ENCODE results near the gene GIMAP2.
"Not testable (repeated sequence)": the region's sequence is repeated elsewhere in the genome, so short reads cannot be mapped to it uniquely, and the experiment has no call there.

The GIMAP2 gene

GRCh38 chr7:150685219-150686029 is at the start of gene GIMAP2:
TSS of gene GIMAP2 (plus strand) at chr7:150685706. CDS start at chr7:150687060, 1,354 bp downstream.
- no peak for DNase-seq

DNA sequence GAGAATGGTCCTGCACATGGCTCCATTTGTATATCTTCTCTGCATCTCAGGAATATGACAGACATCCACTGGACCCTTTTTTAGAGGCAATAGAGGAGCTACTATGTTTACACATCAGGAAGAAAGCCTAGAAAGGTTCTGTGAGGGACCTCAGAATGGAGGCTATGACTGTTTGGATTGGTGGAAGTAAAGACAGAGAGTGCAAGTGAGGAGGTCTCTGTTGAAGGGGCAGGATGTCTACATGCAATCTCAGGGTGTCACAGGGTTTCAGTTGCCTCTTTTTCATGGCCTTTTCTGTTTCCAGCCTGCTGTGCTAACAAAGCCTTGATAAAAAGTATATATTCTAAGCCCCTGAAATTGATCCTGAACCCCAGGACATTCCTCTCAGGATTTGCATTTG is 43.7 kb upstream of the GIMAP2 start:
- no peak for DNase-seq

DNA sequence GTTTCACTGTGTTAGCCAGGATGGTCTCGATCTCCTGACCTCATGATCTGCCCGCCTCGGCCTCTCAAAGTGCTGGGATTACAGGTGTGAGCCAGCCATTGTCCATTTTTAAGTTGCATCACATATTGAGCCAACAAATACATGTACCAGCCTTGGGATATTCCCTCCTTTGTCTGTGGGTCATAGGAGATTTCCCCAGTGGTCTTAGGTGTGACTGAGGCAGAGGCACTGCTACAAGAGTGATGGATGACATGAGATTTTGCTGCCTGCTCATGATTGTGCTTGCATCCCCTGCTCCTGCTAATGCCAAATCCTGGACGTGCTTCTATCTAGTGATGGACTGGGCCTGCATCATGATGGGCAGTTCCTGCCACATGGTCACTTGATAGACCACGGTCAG is 42.6 kb upstream of the GIMAP2 start:
- DNase-seq = no peak

DNA sequence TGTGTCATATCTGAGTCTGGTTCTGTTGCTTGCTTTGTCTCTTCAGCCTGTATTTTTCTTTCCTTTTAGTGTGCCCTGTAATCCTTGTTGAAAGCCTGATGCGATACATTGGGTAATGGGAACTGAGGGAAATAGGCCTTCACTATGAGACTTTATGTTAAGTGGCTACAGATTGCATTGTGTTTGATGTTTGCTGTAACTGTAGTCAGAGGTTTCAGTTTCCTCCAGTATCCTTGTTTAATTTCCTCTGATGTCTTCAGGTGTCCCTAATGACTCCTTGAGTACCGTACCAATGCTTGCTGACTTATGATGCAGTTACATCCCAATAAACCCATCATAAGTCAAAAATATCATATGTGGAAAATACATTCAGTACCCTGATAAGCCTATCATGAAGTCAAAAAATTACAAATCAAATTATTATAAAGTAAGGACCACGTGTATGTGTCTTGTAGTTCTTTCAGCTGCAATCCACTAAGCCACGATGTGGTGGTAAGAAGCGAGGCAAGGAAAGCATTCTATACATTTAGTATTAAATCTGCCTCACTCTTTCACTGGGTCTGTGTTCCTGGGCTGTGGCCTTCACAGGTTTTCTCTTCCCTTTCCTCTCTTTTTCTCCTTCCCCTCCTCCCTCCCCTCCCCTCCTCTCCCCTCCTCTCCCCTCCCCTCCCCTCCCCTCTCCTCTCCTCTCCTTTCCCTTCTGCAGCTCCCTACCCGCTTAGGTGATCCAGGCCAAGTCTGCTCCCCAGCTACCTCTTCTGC is 40.1 kb upstream of the GIMAP2 start:
- DNase-seq = no peak

DNA sequence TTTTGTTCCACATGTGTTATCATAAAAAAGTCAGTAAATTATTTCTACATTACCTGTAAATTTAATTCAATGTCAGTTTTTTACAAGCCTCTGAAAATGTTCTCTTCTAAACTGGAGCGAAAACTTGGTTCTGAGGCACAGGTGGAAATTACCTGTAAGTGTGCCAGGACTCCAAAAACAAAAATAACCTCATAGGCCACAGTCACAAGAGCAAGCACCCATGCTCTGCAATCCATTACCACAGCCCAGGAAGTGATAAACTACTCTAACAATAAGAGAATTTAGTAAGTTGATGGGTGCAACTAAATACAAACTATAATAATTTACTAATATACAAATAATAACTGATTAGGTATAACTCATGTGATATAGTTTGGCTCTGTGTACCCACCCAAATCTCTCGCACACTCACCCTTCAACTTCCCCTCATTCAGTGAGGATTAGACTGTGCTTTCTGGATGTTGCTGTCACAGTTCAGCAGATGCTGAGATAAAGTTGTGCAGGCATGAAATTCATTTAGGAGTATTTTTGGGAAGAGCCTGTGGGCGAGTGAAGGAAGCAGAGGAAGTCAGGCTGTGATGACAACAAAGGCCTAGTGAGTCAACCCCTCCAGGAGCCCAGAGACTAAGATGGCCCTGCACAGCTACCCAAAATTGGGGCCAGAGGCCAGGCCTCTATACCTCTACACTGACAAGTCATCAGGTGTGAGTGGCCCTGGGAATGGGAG is 37.0 kb upstream of the GIMAP2 start:
- DNase-seq = no peak

DNA sequence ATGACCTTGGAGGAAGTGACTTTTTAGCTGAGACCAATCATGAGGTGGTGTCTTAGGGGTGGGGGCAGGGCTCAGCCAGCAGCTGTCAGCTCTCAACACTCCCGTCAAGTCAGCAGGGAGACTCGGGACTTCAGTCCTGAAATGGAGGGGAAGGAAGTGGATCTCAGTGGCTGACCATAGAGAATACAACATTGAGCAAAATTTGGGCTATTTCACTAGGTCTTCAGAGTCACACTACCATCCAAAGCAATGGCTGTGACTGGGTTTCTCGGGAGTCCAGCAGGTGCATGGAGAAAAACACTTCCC is 36.5 kb upstream of the GIMAP2 start:
- no peak for DNase-seq

GRCh38 chr7:150654692-150655091 is 30.8 kb upstream of the GIMAP2 start:
- DNase-seq = no peak

- DNase-seq = no peak
Observed at GRCh38 chr7:150656047-150656446, 29.5 kb upstream of the GIMAP2 start.

- no peak for DNase-seq
Observed at GRCh38 chr7:150657526-150657925, 28.0 kb upstream of the GIMAP2 start.

DNA sequence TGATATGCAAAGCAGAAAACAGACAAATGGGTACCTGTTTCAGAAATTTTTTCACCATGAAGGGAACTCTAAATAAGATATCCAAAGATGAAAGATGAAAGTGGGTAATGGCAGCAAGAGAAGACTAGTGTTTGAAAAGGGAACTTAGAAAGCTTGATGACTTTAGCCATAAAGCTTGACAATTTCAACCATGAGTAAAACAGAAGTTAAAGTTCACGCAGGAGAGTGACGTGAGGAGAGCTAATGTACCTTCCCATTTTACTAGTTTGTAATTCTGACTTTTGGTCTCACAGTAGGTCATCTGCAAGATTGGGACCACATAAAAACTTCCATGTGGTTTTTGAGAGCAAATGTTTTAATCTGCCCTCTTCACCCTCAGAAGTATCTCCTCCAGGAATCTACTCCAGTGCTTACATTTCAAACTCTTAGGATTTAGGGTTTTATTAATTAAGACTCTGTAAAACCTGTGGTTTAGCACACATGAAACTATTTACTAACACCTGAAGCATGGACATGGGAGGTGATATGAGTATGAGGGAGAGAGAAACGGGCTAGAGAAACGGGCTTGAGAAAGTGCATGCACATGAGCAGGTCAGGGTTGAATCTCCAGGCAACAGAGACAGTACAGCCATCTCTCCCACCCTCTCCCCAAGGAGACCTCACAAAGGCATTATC is 24.4 kb upstream of the GIMAP2 start:
- no peak for DNase-seq

GRCh38 chr7:150662821-150663220 is 22.7 kb upstream of the GIMAP2 start:
- DNase-seq = not testable (repeated sequence)

DNA sequence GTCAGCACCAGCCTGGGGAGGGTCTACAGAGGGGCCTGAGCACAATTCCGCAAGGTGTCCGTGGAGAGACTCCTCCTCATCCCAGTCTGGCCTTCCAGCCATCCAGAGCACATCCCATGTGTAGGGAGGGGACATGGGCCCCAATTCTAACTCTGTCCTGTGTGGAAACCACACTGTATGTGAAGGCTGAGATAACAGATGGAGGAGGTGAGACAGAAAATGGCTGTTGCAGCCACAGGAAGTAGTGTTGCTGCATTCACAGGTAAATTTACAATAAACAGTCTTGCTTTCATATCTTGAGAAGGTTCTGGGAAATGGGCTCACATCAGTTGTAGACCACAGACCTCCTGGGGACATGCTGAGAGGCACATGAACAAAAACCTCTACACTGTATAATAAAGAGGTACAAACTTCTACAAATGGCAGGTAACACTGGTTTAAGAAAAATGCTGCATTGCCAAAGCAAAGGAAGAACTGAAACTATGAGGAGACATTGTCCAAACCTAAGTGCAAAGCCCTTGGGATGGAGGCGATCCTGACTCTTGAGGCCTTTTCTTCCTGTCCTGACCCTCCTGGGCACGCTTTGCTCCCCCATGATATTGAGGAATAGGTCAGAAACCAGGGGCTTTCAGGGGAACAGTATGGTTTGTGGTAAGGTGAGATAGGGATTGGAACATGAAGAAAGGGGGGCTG is 21.6 kb upstream of the GIMAP2 start:
- DNase-seq = no peak

- peak; percentile 76 for DNase-seq
Observed at GRCh38 chr7:150665089-150665748, 20.3 kb upstream of the GIMAP2 start.

DNA sequence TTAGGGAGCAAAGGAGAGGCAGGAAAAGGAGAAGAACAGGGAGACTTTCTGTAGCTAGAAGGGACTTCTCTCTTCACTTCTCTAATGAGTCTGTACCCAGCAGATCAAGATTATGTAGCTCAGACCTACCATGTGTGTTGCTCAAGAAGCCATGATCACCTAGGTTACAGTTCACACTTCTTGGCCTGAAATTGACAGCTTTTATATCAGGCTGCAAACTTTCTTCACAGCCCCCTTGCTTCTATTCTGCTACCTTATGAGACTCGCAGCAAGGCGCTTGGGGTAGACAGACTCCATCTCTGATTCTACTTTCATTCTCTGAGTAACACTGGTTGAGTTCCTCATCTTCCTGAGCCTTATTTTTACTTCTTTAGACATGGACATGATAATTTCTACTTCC is 19.6 kb upstream of the GIMAP2 start:
- DNase-seq = no peak

DNA sequence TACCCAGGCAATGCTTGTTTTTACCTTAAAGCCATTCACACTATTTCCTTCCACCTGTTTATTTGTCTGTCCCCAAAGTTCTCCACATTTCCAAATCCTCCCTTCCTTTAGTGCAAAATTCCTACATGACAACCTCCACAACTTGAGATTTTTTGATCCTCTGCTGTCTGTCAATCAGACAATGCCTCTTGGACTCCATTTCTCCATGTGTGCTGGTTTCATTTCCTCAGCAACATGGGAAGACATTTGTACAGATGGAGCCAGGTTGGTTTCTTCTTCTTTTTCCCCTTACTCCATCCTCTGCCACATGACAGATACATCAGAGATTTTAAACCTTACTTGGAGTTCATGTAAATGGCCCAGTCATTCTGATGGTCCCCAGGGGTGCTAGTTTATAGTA is 19.1 kb upstream of the GIMAP2 start:
- DNase-seq = no peak

- peak; percentile 67 for DNase-seq
Observed at GRCh38 chr7:150668472-150668911, 17.0 kb upstream of the GIMAP2 start.

DNA sequence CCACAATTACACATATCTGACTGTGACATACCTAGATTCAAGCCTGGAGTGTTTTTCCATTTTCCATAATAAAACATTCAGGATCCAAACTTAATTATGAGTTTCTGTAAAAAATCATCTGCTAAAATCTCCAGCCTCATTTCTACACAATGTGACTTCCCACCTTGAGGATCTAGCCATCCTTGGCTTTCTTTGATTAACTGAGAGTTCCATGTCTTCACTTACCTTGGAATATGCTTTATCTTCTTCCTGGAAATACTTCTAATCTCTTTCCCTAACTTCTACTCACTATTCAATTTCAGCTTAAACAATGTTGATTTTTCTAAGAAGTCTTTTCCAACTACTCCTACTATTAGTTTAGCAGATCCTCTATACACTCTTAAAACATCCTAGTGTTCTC is 16.5 kb upstream of the GIMAP2 start:
- no peak for DNase-seq

DNA sequence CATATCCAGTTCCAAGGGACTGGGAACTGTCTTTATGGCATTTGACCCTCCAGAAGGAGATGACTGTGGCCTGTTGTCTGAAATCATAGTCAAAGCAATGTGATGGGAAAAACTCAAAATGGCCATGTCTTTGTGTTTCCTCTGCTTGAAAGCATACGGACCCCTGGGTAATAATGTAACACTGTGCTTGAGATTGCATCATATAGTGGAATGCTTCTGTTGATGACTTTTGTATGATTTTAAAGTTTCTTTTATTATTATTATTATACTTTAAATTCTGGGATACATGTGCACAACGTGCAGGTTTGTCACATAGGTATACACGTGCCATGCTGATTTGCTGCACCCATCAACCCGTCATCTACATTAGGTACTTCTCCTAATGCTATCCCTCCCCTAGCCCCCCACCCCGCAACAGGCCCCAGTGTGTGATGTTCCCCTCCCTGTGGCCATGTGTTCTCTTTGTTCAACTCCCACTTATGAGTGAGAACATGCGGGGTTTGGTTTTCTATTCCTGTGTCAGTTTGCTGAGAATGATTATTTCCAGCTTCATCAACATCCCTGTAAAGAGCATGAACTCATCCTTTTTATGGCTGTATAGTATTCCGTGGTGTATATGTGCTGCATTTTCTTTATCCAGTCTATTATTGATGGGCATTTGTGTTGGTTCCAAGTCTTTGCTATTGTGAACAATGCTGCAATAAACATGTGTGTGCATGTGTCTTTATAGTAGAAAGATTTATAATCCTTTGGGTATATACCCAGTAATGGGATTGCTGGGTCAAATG is 13.5 kb upstream of the GIMAP2 start:
- not testable (repeated sequence) for DNase-seq

DNA sequence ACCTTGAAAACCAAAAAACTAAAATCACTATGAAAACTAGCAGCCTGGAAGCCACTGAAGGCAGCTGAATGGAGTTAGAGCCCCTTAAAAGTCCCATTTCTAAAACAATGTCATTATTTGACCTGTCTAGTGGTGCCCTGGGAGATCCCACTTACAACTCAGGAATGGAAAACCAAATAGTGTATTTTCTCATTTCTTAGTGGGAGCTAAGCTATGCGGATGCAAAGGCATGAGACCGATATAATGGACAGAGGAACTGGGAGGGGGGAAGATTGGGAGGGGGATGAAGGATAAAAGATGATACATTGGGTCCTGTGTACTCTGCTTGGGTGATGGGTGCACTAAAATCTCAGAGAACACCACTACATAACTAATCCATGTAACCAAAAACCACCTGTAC is 9.8 kb upstream of the GIMAP2 start:
- no peak for DNase-seq

DNA sequence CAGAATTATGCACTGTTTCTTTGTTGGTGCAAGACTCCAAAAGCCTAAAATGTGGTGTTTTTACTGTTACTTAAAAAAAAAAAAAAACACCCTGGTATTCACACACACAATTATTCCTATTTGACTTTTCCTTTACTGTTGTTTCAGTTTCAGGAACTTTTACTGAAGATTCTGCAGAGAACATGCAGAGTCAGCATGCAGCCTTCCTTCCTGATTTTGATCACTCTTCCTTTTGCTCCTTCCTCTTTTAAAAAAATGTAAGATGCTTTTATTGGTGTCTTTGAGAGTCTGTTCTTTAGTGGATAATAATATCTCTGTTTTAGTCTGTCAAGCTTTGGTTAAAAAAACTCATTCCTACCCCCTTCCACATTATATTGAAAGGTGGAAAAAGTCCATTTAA is 9.2 kb upstream of the GIMAP2 start:
- DNase-seq = not testable (repeated sequence)

DNA sequence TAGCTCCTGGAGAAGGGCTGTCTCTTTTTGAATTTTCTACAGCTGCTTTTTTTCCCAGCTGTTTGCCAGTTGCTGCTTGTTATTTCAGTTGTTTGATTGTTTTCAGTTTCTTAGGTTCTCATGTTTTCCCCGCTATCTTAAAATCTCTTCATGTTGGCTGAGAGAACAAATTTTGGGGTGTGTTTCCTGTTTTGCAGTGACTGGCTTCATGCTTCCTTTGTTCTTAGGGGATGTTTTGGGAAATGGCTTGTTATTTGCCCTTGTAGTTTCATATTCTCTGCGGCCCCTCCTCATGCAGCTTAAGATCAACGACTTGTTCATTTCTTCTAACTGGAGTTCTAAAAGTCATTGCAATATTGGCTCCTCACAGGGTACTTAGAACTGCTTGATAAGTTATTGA is 8.7 kb upstream of the GIMAP2 start:
- DNase-seq = not testable (repeated sequence)

Data from stimulated activated CD4-positive, alpha-beta T cell treated with anti-CD3 and anti-CD28 coated beads, Interleukin-1b, Interleukin-23, amount 100 ng/mL, for 48 hours (primary cell).